OCI-LY3 (cell line): ENCODE results near the gene DDT.

Experiments used
- H2AFZ ChIP-seq: fragments of 200-600, 300-600 bp; shearing (Covaris generic); 2 replicates; pipeline ENCODE4 v1.6.0; 2014; ENCODE audit warnings: antibody characterized with exemption, low read depth, low read length
- H3K27ac ChIP-seq: fragments of 200-600, 300-600 bp; sonication (generic); 2 replicates; pipeline ENCODE4 v1.5.1; 2014; ENCODE audit warnings: mild to moderate bottlenecking, low read length, moderate library complexity, mixed read lengths
- H3K27me3 ChIP-seq: fragments of 200-600, 300-600 bp; sonication (generic); 2 replicates; pipeline ENCODE4 v1.6.1; 2014; ENCODE audit warnings: low read depth, low read length, mixed read lengths
- H3K36me3 ChIP-seq: fragments of 200-600, 300-600 bp; sonication (generic); replicated peaks from 2 replicates; pipeline ENCODE3; 2014; ENCODE audit warnings: low read depth, low read length, mixed read lengths
- H3K4me1 ChIP-seq: fragments of 300-600, 200-600 bp; sonication (generic); 2 replicates; pipeline ENCODE4 v1.6.1; 2014; ENCODE audit warnings: low read length, mixed read lengths
- H3K4me2 ChIP-seq: fragments of 200-600, 300-600 bp; sonication (generic); 2 replicates; pipeline ENCODE4 v1.6.1; 2014; ENCODE audit warnings: low read length, mixed read lengths
- H3K4me3 ChIP-seq: fragments of 300-600, 200-600 bp; sonication (generic); 2 replicates; pipeline ENCODE4 v1.5.1; 2014; ENCODE audit warnings: antibody characterized with exemption, mild to moderate bottlenecking, low read length, moderate library complexity
- H3K79me2 ChIP-seq: fragments of 300-600, 200-600 bp; shearing (Covaris generic); 2 replicates; pipeline ENCODE4 v1.6.1; 2014; ENCODE audit warnings: mild to moderate bottlenecking, low read length, mixed read lengths
- H3K9ac ChIP-seq: fragments of 300-600, 200-600 bp; shearing (Covaris generic); 2 replicates; pipeline ENCODE4 v1.6.0; 2014; ENCODE audit warnings: mild to moderate bottlenecking, low read length, moderate library complexity
- H3K9me3 ChIP-seq: fragments of 200-600, 300-600 bp; shearing (Covaris generic); 2 replicates; pipeline ENCODE4 v1.6.1; 2014; ENCODE audit warnings: low read length, mixed read lengths; ENCODE audit not compliant: insufficient read depth
- H4K20me1 ChIP-seq: fragments of 200-600, 300-600 bp; sonication (generic); 2 replicates; pipeline ENCODE4 v1.6.1; 2016; ENCODE audit warnings: low read length, mixed read lengths; ENCODE audit not compliant: insufficient read depth
- EZH2phosphoT487 ChIP-seq: fragments of 200-600 bp; shearing (Covaris generic); IDR thresholded peaks from 2 replicates; pipeline ENCODE4 v1.6.1; 2018; ENCODE audit warnings: antibody characterized with exemption, mixed run types, low read depth
- TF ChIP-seq, protein P1 (sequence below): fragments of 200-600, 300-600 bp; sonication (generic); IDR thresholded peaks from 2 replicates; pipeline ENCODE4 v1.5.1; 2014; ENCODE audit warnings: antibody characterized with exemption, low read length, low read depth

DDT gene

DNA sequence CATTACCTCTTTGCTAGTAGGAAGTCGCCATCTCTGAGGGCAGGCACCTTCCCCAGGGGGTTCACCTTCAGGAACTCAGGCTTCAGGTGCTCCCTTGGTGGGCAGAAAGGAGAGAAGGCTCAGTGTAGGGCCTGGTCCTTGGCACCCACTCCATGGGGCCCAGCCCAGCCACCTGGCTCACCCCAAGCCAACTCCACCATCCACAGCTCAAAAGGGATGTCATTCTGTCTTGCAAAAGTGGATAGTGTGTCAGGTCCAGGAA lies 33.7 kb upstream of the DDT start:
- H3K79me2 ChIP-seq = peaks cover 17% of the 10 kb centered on the region
- no peak overlapping the region for H3K9ac ChIP-seq
- no peak overlapping the region for H2AFZ ChIP-seq
- H3K4me3 ChIP-seq = no peak overlapping the region
- TF ChIP-seq, protein P1, sequence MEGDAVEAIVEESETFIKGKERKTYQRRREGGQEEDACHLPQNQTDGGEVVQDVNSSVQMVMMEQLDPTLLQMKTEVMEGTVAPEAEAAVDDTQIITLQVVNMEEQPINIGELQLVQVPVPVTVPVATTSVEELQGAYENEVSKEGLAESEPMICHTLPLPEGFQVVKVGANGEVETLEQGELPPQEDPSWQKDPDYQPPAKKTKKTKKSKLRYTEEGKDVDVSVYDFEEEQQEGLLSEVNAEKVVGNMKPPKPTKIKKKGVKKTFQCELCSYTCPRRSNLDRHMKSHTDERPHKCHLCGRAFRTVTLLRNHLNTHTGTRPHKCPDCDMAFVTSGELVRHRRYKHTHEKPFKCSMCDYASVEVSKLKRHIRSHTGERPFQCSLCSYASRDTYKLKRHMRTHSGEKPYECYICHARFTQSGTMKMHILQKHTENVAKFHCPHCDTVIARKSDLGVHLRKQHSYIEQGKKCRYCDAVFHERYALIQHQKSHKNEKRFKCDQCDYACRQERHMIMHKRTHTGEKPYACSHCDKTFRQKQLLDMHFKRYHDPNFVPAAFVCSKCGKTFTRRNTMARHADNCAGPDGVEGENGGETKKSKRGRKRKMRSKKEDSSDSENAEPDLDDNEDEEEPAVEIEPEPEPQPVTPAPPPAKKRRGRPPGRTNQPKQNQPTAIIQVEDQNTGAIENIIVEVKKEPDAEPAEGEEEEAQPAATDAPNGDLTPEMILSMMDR = no peak
- no peak for TF ChIP-seq EZH2phosphoT487
- H3K27ac ChIP-seq = no peak overlapping the region
- no peak overlapping the region for H3K4me2 ChIP-seq
- peaks cover 11% of the 10 kb centered on the region for H3K4me1 ChIP-seq
- H3K36me3 ChIP-seq = no peaks in the 10 kb centered on the region
- peaks cover 4% of the 10 kb centered on the region; the same call in 1 of the 2 replicates for H4K20me1 ChIP-seq
- no peaks in the 10 kb centered on the region for H3K9me3 ChIP-seq
- no peaks in the 10 kb centered on the region for H3K27me3 ChIP-seq

DNA sequence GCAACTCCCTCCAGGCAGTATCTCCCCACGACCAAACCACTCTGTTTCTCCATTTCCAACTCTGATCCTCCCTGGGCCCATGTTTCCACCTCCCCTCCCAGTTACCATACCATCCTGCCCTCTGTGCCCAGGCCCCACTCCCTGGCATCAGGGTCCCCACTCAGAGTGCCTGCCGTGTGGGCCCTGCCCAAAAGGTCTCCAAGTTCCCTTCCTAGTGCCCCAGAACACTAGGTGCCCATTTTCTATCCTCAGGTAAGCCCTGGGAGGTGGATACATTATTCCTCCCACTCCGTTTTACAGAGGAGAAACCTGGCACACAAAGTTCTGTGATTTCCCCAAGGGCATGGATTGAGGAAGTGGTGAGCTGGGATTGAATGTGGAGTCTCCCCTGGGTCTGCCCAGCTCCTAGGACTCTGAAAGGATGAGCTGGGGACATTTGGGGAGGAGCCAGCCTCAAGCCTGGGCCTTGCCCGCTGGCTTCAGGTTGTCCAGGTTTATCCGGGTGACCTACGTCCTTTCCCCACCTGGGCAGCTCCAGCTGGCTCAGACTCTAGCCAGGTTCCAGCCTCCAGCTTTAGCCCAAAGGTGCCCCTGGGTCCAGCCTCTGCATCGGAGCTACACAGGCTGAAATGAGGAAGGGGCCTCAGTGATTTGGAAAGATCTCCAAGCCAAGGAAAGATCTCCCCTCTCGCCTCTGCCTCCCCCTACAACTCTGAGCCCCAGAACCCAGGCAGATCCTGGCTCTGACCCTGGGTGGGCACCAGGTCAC lies 33.2 kb upstream of the DDT start:
- no peak for TF ChIP-seq EZH2phosphoT487
- TF ChIP-seq, protein P1 = no peak
- Histone ChIP-seq H3K4me3 (no peak overlapping the region), H3K4me2 (no peak overlapping the region), H3K79me2 (peaks cover 12% of the 10 kb centered on the region), H3K27ac (no peak overlapping the region), H3K27me3 (no peaks in the 10 kb centered on the region), H4K20me1 (peaks cover 2% of the 10 kb centered on the region; the same call in 1 of the 2 replicates), H2AFZ (no peak overlapping the region), H3K4me1 (peaks cover 5% of the 10 kb centered on the region), H3K9ac (no peak overlapping the region), H3K9me3 (no peaks in the 10 kb centered on the region), H3K36me3 (no peaks in the 10 kb centered on the region)

DNA sequence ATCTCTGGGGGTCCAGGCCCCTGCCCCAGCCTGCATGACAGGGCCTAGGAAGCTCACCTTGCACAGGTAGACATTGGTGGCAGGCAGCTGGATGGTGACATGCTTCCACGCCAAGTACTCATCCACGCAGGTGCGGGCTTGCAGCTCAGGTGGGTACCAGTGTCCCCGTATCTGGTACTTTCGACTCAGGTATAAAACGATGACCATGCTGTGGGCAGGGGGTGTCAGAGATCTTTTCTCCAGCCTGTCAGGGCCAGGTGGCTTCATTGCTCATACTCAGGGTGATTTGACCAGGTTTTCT lies 32.6 kb upstream of the DDT start:
- Histone ChIP-seq H3K4me1 (peaks cover 2% of the 10 kb centered on the region; the same call in 1 of the 2 replicates), H3K36me3 (no peaks in the 10 kb centered on the region), H3K79me2 (peaks cover 7% of the 10 kb centered on the region), H3K4me3 (no peak overlapping the region), H3K27me3 (no peaks in the 10 kb centered on the region), H3K9me3 (no peaks in the 10 kb centered on the region), H3K4me2 (no peak overlapping the region), H4K20me1 (no peaks in the 10 kb centered on the region), H3K27ac (no peak overlapping the region), H2AFZ (no peak overlapping the region), H3K9ac (no peak overlapping the region)
- TF ChIP-seq, protein P1 = no peak
- no peak for TF ChIP-seq EZH2phosphoT487

DNA sequence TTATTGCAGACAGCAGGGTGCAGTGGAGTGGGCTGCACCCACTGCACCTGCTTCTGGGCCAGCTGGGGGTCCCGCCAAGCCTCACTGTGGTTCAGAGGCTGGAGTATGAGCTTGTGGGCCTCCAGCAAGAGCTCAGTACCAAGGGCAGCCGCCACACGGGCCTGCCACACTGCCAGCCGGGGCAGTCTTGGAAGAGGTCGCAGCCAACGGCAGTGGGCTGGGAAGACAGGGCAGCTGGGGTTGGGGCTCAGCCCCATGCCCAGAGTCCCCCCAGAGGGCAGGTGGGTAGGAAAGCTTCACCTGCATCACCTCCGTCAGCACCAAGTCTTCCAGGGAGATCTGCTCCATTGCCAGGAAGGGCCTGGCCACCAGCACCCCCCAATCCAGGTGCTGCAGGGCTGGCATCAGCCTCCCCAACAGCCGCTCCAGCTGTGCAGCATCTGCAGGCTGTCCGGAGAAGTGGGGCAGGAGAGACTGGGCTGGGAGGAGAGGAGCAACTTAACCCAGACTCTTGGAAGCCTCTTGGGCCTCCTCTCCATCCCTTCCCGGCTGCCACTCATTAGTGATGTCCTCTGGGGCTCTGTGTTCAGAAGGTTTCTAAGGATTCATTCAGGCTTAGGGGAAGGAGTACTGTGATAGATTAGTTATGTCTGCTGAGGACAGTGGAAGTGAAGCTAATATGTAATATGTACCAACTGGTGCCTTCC lies 32.1 kb upstream of the DDT start:
- Histone ChIP-seq H3K4me3 (no peak overlapping the region), H3K36me3 (no peaks in the 10 kb centered on the region), H3K9me3 (no peaks in the 10 kb centered on the region), H3K27ac (no peak overlapping the region), H3K79me2 (peaks cover 2% of the 10 kb centered on the region), H3K4me1 (peaks cover 2% of the 10 kb centered on the region; the same call in 1 of the 2 replicates), H3K27me3 (no peaks in the 10 kb centered on the region), H3K4me2 (no peak overlapping the region), H4K20me1 (no peaks in the 10 kb centered on the region), H3K9ac (no peak overlapping the region), H2AFZ (no peak overlapping the region)
- TF ChIP-seq EZH2phosphoT487 = no peak
- TF ChIP-seq, protein P1 = no peak
